Activated CD8-positive, alpha-beta memory T cell treated with anti-CD3 and anti-CD28 coated beads, Interleukin-2, amount 50 U/mL, for 4 hours (primary cell): ENCODE results near the gene PIK3R5.

Experiments
- DNase-seq: peaks from one replicate; pipeline ENCODE4 v3.0.0-alpha.2; 2020

The PIK3R5 gene

GRCh38 chr17:8952191-8952590 is 13.3 kb downstream of the PIK3R5 start:
- DNase-seq: no peak

DNA sequence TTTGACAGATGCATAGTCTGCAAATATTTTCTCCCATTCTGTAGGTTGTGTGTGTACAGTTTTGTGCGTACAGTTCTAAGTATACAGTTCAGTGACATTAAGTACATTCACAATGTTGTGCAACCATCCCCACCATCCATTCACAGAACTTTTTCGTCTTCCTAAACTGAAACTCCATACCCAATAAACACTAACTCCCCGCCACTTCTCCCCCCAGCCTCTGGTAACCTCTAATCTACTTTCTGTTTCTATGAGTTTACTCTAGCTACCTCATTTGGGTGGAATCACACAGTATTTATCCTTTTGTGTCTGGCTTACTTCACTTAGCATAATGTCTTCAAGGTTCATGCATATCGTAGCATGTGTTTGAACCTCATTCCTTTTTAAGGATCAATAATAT is 14.3 kb downstream of the PIK3R5 start:
- no peak for DNase-seq

DNA sequence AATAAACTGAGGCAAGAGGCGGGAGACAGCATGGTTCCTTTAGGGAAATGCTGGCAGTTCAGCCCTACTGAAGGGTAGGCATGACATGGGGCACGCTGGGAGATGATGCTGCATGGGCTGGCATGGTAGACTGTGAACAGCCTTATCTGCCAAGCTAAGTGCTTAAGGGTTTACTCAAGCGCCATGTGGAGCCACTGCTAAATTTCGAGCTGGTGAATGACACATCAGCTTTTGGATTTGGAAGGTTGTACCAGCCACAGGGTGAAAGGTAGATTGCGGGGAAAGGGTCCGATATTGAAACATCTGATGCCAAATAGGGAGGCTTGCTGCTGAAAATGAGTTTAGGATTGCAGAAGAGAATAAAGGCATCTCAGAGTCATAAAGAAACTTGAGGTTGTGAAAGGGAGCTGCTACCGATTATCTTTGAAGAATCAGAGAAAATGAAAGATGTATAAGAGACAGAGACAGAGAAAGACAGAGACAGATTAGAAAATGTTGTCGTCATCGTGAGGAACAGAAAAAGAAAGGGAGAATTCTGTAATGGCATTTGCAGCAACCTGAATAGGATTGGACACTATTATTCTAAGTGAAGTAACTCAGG is 16.3 kb downstream of the PIK3R5 start:
- no peak for DNase-seq

- DNase-seq: no peak
Measured at GRCh38 chr17:8948462-8948861, 17.0 kb downstream of the PIK3R5 start.

DNA sequence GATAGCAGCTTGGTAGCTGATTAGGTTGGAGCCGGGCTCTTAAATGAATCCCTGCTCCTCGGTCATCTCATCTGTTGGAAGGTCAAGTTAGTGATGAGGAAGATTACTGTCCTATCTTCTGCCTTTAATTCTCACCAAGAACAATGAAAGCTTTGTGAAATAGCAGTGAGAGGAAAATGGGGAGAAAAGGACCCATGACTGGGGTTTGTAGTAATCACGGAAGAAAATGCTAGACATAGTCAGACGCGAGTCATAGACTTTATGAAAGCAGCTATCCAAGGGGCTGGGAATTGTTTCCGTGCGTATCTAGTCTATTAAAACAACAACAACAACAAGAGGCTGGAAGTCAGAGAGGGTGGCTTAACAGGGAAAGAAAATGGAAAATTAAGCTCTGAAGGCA is 18.3 kb downstream of the PIK3R5 start:
- no peak for DNase-seq

DNA sequence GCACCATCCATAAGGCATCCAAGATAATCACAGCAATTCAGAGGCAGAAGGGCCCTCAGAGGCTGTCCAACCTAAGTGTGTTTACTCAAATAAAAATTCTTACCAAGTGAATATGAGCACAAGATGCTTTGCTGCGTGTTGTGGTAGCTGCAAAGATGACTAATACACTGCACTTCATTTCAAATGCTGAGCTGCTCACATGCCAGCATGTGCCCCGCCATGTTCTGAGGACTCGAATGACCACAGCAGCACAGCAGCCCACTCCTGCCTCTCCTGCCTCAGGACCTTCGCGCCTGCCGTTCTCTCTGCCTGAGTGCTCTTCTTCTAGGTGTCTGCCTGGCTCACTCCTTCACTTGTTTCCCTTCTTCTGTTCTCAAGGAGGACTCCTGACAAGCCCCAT is 19.0 kb downstream of the PIK3R5 start:
- no peak for DNase-seq

- DNase-seq: no peak
Measured at GRCh38 chr17:8946071-8946470, 19.4 kb downstream of the PIK3R5 start.

- no peak for DNase-seq
Measured at GRCh38 chr17:8944748-8945147, 20.8 kb downstream of the PIK3R5 start.

- no peak for DNase-seq
Measured at GRCh38 chr17:8944083-8944482, 21.4 kb downstream of the PIK3R5 start.

DNA sequence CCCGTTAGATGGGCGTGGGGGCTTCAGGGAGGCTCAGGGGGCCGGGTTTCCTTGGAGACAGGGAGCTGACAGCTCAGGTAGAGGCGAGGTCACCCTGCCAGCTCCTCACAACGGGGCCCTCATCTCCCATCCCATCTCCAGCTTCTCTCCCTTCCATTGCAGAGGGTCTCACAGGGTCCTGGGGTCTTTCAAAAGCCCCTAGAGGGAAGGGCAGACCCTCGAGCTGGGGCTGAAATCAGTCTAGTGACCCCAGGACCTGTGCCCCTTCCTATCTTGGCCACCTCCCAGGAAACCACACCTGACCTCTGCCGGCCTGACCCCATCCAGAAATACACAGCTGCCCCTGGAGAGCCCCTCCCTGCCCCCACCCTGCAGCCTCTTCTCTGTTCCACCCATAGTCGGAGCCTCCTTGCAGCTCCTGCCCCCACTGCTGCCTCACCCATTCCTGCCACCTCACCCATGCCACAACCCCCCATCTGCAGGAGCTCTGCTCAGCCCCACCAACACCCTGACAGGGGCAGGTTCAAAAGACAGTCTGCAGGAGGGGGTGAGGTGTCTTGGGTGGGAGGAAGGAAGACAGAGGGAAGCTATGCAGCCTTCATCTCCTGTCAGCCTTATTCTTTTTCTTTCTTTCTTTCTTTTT is 23.4 kb downstream of the PIK3R5 start:
- DNase-seq: peak; percentile 71

DNA sequence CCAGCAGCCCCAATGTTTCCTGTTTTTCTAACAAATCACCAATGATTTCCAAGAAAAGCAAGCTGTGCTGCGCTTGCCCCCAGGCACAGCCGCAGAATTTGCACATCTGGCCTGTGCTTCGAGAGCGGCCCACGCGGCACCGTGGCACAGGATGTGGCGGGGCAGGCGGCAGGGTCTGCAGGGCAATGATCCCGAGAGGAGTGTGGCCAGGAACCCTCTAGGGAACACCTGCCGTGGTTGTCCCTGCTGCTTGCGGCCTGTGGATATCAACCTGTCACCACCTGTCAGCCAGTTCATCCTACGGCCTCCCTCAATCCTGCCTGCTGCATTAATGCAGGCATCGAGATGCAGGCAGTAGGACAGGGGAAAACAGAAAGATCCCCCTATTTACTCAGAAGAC is 24.0 kb downstream of the PIK3R5 start:
- peak; percentile 63 for DNase-seq

GRCh38 chr17:8940866-8941471 is 24.5 kb downstream of the PIK3R5 start:
- DNase-seq: peak; percentile 48

DNA sequence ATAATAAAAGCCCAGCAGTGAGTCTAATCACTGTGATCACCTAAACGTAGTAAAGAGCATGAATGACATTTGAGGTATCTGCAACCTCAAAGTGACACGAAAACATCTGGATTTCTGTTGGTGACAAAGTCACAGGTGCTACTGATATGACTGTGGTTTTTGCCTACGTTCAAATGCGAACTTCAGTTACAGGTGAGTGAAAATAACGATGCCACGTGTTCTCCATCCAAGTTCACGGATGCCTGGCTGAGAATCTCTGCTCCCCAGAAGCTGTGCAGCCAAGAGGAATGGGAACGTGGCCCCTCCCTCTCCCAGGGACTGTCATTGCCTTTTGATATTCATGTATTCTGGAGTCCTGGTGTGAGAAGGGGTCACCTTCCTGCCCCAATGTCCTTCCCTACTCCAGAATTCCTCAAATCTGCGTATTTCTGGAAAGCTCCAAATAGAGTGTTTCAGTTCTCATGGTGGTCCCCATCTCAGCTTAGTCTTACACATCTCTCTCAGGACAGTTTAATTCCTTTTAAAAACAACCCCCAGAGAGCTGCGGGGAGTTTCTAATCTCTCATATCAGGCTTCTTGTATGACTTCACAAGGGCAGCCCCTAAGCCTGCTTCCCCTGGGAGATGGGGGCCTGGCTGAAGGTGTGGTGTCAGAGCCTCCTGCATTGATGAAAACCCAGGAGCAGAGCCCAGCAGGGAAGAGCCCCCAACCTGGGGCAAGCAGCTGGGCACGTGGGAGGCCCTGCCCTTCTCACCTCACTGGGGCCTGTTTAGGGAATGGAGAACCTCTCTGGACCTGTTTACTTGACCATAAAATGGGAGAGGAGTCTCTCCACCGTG is 25.8 kb downstream of the PIK3R5 start:
- no peak for DNase-seq

DNA sequence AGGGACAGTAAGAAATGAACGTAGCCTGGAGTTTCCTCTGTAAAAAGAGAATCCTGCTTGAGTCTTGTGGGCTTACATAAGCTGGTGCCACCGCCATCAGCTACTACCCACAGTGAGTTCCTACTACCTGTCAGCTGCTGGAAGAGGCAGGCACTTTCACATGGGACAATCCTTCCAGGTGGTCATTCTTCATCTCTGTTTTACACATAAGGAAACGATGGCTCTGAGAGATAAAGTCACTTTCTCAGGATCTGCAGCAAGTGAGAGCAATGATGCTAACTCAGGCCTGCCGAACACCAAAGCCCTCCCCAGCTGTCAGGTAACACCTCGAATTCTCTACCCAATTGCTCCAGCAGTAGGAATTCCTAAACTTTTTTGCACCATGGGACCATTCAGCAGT is 26.6 kb downstream of the PIK3R5 start:
- no peak for DNase-seq

GRCh38 chr17:8935191-8935590 is 30.3 kb downstream of the PIK3R5 start:
- DNase-seq: peak; percentile 70

GRCh38 chr17:8934346-8934745 is 31.2 kb downstream of the PIK3R5 start:
- no peak for DNase-seq

DNA sequence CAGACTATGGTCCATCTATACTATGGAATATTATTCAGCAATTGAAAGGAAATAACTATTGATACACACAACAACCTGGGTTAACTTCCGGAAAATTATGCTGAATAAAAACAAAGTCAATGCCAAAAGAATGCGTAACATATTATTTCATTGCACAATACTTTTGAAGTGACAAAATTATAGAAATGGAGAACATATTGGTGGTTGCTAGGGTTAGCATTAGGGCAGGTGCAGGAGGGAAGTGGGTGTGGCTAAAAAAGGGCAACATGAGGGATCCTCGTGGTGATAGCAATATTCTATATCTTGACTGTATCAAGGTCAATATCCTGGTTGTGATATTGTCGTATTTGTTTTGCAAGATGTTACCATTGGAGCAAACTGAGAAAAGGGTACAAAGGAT is 34.9 kb downstream of the PIK3R5 start:
- DNase-seq: no peak

GRCh38 chr17:8928347-8928746 is 37.2 kb downstream of the PIK3R5 start:
- DNase-seq: no peak

DNA sequence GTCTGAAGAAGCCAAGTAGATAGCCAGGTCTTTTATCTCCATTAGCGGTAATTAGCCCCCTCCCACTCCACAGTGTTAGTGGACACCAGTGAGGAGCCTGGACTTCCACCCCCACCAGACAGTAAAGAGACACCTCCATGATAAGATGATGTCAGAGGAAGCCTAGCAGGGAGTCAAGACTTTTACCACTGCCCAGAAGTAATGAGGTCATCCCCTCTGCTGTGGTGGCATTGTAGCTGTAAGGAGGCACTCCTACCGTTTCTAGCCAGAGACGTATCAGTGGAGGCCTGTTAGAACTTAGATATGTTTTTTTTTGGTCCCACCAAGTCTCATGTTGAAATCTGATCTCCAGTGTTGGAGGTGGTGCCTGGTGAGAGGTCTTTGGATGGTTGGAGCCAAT is 38.1 kb downstream of the PIK3R5 start:
- no peak for DNase-seq

- no peak for DNase-seq
Measured at GRCh38 chr17:8925808-8926207, 39.7 kb downstream of the PIK3R5 start.

- DNase-seq: no peak
Measured at GRCh38 chr17:8925141-8925540, 40.4 kb downstream of the PIK3R5 start.

DNA sequence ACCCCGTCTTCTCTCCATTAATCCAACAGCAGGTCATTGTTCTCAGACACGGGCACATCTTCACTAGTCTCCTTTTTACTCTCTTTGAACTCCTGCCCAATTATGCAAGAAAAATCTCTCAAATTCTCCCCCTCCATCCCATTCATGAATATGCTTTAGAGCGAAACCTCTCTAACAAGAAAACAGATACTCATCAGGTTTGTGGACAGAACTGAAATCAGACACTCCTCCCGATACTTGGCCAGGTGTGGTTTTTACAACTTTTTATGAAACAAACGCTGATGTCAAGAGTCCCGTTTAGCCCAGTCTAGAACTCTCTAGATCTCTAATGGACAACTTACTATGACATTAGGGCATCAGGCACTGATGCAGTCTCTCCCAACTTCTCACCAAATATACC is 40.9 kb downstream of the PIK3R5 start:
- DNase-seq: no peak

DNA sequence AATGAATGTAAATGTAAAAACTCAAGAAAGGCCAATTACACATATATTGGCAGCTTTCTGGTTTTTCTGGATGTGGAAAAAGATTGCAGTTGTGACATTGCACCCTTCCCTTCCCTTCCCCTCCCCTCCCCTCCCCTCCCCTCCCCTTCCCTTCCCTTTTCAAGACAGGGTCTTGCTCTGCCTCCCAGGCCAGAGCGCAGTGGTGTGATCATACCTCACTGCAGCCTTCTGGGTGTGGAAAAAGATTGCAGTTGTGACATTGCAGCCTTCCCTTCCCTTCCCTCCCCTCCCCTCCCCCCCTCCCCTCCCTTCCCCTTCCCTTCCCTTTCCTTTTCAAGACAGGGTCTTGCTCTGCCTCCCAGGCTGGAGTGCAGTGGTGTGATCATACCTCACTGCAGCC is 41.7 kb downstream of the PIK3R5 start:
- DNase-seq: no peak

DNA sequence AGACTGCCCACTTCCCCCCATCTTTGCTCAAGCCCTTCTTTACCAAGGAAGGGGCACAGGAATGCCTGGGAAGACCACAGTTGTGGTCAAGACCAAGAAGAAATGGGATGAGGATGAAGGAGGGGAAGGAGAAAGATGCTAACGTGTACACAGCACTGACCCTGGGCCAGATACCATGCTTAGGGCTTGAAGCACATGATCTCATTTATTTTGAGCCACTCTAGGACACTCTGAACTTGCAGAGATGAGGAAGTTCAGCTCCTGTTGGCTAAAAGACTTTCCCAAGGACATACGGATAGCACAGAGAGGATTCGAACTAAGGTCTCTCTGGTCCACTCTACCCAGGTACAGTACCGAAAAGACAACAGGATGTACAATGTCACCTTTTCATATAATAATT is 42.6 kb downstream of the PIK3R5 start:
- DNase-seq: no peak
